ENCODE measurements around the gene CLEC20A.

CLEC20A gene

GRCh38 chr1:178442925-178443324 is 53.8 kb downstream of the CLEC20A start:
- H3K9me3 ChIP-seq (ENCODE audit: control insufficient read depth, low read length) = peaks cover 4% of the 10 kb centered on the region
- no peak overlapping the region for H3K27ac ChIP-seq (ENCODE audit: low read depth, low read length, severe bottlenecking)
- no peak overlapping the region for H3K4me3 ChIP-seq (ENCODE audit: extremely low read depth, insufficient read depth, low read length, poor library complexity, severe bottlenecking)
- no peaks in the 10 kb centered on the region for H3K4me1 ChIP-seq (ENCODE audit: control insufficient read depth, insufficient read depth, low read length, poor library complexity, severe bottlenecking)
- peaks cover 24% of the 10 kb centered on the region for H3K36me3 ChIP-seq (ENCODE audit: control insufficient read depth, insufficient read depth, low read length)
- WGBS, 2 experiments (ENCODE audit: insufficient coverage in 2 of 2) = 67 to 100% methylated on average over 1 of the region's 3 CpGs

GRCh38 chr1:178438432-178438831 is 58.3 kb downstream of the CLEC20A start:
- Histone ChIP-seq H3K27ac (ENCODE audit: low read depth, low read length, severe bottlenecking) (peak overlapping the region; percentile 25), H3K9me3 (ENCODE audit: control insufficient read depth, low read length) (peaks cover 4% of the 10 kb centered on the region), H3K36me3 (ENCODE audit: control insufficient read depth, insufficient read depth, low read length) (peaks cover 23% of the 10 kb centered on the region), H3K4me3 (ENCODE audit: extremely low read depth, insufficient read depth, low read length, poor library complexity, severe bottlenecking) (no peak overlapping the region), H3K4me1 (ENCODE audit: control insufficient read depth, insufficient read depth, low read length, poor library complexity, severe bottlenecking) (no peaks in the 10 kb centered on the region)
- no CpG with 5 or more reads among the region's 2 CpGs for WGBS, 2 experiments (ENCODE audit: insufficient coverage in 2 of 2)

GRCh38 chr1:178436899-178437298 is 59.9 kb downstream of the CLEC20A start:
- H3K9me3 ChIP-seq (ENCODE audit: control insufficient read depth, low read length) = peaks cover 3% of the 10 kb centered on the region
- peaks cover 10% of the 10 kb centered on the region for H3K36me3 ChIP-seq (ENCODE audit: control insufficient read depth, insufficient read depth, low read length)
- H3K27ac ChIP-seq (ENCODE audit: low read depth, low read length, severe bottlenecking) = no peak overlapping the region
- WGBS, 2 experiments (ENCODE audit: insufficient coverage in 2 of 2) = 100% methylated on average over 1 of the region's 2 CpGs; no CpG with 5 or more reads in 1 of the 2 experiments
- no peak overlapping the region for H3K4me3 ChIP-seq (ENCODE audit: extremely low read depth, insufficient read depth, low read length, poor library complexity, severe bottlenecking)
- no peaks in the 10 kb centered on the region for H3K4me1 ChIP-seq (ENCODE audit: control insufficient read depth, insufficient read depth, low read length, poor library complexity, severe bottlenecking)

GRCh38 chr1:178434899-178435435 is 61.8 kb downstream of the CLEC20A start:
- Histone ChIP-seq H3K9me3 (ENCODE audit: control insufficient read depth, low read length) (no peaks in the 10 kb centered on the region), H3K36me3 (ENCODE audit: control insufficient read depth, insufficient read depth, low read length) (no peaks in the 10 kb centered on the region), H3K4me3 (ENCODE audit: extremely low read depth, insufficient read depth, low read length, poor library complexity, severe bottlenecking) (no peak overlapping the region), H3K27ac (ENCODE audit: low read depth, low read length, severe bottlenecking) (no peak overlapping the region), H3K4me1 (ENCODE audit: control insufficient read depth, insufficient read depth, low read length, poor library complexity, severe bottlenecking) (no peaks in the 10 kb centered on the region)

GRCh38 chr1:178434360-178434759 is 62.4 kb downstream of the CLEC20A start:
- H3K4me1 ChIP-seq (ENCODE audit: control insufficient read depth, insufficient read depth, low read length, poor library complexity, severe bottlenecking) = no peaks in the 10 kb centered on the region
- H3K36me3 ChIP-seq (ENCODE audit: control insufficient read depth, insufficient read depth, low read length) = no peaks in the 10 kb centered on the region
- H3K9me3 ChIP-seq (ENCODE audit: control insufficient read depth, low read length) = no peaks in the 10 kb centered on the region
- H3K27ac ChIP-seq (ENCODE audit: low read depth, low read length, severe bottlenecking) = no peak overlapping the region
- H3K4me3 ChIP-seq (ENCODE audit: extremely low read depth, insufficient read depth, low read length, poor library complexity, severe bottlenecking) = no peak overlapping the region
- 100% methylated on average over 1 of the region's 1 CpG; no CpG with 5 or more reads in 1 of the 2 experiments for WGBS, 2 experiments (ENCODE audit: insufficient coverage in 2 of 2)
